GM12872 (cell line): Measurements from ENCODE around the gene JPH3.

Experiments used
- TF ChIP-seq, protein P1 (sequence below): IDR thresholded peaks from 3 replicates; pipeline ENCODE4 v1.5.1; 2011; ENCODE audit warnings: low read depth, mild to moderate bottlenecking, low read length, moderate library complexity; ENCODE audit not compliant: insufficient read depth

Gene JPH3

DNA sequence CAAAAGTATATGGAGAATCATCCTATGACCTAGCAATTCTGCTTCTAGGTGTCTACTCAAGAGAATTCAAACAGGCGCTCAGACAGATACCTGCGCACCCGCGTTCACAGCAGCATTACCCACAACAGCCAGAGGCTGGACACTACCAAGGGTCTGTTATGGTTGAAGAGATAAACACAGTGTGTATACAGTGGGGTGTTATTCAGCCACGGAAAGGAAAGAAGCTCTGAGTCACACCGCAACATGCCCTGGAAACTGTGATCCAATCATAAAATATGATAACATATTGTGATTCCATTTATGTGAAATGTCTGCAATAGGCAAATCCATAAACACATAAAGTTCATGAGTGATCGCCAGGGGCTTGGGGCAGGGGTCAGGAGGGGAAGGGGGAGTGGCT is 18.0 kb upstream of the JPH3 start:
- TF ChIP-seq, protein P1, sequence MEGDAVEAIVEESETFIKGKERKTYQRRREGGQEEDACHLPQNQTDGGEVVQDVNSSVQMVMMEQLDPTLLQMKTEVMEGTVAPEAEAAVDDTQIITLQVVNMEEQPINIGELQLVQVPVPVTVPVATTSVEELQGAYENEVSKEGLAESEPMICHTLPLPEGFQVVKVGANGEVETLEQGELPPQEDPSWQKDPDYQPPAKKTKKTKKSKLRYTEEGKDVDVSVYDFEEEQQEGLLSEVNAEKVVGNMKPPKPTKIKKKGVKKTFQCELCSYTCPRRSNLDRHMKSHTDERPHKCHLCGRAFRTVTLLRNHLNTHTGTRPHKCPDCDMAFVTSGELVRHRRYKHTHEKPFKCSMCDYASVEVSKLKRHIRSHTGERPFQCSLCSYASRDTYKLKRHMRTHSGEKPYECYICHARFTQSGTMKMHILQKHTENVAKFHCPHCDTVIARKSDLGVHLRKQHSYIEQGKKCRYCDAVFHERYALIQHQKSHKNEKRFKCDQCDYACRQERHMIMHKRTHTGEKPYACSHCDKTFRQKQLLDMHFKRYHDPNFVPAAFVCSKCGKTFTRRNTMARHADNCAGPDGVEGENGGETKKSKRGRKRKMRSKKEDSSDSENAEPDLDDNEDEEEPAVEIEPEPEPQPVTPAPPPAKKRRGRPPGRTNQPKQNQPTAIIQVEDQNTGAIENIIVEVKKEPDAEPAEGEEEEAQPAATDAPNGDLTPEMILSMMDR, result no peak

DNA sequence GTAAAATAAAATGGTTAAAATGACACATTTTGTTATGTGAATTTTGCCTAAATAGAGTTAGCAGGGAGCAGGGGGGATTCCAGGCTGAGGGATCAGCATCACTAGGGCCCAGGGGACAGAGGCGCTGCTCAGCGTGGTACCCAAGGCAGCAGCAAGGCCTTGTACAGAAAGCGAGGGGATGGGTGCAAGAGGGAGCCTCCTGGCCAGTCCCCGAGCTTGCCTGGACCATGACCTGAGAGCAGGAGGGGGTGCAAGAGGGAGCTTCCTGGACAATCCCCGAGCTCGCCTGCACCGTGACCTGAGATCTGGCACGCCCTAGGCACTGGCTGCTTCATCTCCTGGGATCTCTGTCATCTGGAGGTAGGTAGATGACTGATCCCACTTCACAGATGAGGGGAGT is 17.3 kb upstream of the JPH3 start:
- TF ChIP-seq, protein P1, result no peak

DNA sequence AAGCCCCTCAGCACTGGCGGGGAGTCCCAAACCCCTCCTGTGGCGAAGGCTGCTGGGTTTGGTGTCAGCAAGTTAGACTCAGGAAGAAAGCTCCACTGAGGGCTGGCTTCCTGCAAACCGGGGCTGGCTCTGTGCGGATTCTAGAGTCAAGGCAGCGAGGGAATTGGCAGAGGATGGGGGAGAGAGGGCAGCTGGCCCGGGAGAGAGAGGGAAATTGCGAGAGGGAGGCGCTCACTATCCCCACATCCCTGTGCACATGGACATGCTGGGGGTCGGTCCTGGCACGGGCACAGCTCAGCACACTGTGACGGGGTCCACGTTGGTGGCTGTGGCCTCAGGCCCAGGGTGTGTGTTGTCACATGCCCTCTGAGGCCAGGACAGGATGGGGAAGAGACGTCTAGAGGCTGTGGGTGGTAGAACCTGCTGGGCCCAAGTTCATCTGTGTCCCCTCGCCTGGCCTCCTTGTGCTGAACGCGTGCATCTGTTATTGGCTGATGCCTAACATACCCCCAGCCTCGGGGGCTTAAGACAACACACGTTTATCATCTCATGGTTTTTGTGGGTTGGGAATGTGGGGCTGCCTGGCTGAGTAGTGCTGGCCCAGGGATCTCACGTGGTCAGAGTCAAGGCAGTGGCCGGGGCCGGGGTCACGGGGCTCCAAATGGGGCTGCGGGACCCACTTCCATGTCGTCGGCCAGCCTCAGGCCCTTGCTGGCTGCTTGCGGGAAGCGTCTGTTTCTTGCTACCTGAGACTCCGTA is 16.7 kb upstream of the JPH3 start:
- TF ChIP-seq, protein P1, result no peak

DNA sequence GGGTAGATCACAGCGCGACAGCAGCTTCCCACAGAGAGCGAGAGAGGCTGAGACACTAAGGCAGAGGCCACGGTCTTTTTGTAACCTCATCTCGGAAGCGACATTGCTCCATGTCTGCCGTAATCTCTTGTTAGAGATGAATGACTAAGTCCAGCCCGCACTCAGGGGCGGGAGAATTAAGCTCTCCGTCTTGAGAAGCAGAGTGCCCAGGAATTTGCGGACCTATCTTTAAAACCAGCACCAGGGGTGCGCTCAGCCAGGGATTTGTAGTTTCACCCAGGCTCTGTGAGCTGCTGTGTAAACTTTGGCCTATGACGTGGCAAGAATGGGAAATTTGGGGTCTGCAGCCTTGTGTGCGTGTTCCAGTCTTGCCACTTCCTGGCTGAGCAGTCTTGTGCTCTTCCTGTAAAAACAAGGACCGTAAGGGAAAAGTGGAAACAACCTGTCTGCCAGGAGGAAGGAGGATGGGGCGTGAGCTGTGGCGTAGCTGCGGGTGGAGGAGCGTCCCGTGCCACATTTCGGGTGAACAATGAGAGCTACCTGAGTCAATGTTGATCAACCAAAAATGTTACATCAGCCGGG is 16.0 kb upstream of the JPH3 start:
- TF ChIP-seq, protein P1, result no peak

DNA sequence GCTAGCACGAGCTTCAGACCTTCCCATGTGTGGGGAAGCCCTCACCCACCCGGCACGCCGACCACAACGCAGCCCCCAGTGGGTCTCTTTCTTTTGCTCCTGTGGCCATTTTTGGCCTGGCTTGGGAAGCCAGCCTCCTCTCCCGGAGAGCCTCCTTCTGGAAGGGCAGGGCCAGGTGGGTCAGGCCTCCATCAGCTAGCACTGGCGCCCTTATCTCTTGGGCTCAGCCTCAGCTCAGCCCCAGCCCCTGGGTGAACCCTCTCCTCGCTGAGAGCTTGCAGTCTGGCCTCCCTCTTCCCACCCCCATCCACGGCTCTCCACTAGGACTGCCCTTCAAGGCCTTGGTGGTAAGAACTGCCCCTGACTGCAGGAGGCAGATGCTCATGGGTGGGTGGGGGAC is 14.7 kb upstream of the JPH3 start:
- TF ChIP-seq, protein P1, result no peak

DNA sequence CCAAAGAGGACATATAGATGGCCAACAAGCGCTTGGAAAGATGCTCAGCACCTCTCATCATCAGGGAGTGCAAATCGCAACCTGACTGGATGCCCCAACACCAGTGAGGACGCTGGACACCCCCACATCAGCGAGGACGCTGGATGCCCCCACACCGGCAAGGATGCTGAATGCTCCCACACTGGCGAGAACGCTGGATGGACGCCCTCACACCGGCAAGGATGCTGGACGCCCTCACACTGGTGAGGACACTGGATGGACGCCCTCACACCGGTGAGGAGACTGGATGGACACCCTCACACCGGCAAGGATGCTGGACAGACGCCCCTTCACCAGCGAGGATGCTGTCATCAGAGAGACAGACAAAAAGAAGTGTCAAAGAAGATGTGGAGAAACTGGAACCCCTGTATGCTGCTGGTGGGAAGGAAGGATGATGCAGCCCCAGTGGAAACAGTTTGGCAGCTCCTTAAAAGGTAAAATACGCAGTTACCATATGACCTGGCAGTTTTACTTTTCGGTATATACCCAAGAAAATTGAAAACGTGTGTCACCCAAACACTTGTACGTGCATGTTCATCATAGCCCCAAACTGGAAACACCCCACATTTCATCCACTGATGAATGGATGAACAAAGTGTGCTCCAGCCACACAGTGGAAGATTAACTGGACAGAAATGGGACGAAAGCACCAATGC is 10.1 kb upstream of the JPH3 start:
- TF ChIP-seq, protein P1, result no peak

DNA sequence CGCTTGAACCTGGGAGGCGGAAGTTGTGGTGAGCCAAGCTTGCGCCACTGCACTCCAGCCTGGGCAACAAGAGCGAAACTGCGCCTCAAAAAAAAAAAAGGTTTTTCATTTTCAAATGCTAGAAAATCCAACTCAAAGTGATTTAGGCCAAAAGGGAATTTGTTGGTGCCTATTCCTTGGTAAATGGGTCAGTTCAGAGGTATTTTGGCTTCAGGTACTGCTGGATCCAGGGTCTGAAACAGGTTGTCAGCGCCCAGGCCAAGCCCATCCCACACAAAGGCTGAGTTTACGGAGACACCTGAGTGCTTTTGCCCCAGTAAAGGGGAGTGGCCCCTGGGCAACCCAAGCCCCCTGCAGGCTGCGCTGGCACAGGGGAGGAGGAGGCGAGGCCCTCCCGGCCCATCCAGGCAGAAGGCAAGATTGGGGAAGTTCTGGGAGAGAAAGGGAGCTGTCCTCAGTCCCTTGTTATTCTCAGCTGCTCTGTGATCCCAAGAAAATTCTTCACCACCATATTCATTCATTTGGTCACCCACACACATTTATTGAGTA is 8.5 kb upstream of the JPH3 start:
- TF ChIP-seq, protein P1, result no peak
